ENCODE data around the gene IGIP.
A peak's percentile ranks its signal among the peaks of the same experiment; 100 is the strongest.

IGIP gene

DNA sequence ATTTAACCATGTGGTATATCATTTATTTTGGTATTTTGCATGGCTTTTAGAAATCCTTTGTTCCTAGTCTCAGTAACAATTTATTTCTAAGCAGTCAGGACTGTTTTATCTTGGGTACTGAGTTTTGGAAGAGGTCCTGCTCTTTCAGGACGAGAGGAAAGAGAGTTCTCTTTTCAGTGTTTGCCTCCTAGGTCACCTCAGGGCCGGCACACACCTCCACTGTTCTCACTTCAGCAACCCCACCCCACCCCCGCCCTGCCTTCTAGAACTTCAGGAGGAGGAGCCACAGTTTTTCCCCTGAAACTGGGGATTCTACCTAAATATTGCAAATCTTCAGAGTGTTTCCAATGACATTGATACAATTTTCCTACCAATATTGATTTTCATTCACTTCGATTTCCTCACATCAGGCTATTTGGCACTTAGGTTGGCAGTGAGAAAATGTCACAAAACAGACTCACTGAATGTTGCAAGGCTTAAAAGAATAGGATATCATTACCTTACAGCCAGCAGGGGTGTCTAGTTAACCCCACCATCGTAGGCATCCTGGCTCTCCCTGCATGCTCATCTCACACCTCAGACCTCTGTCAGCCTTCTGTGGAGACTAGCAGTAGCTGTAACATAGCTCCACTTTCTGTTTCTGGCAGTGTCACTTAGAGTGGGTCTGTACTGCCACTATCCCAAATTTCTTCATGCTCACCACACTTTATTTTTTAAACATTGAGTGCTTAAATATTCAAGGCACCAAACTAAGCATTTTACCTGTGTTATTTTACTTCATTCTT, 5.4 kb downstream of the IGIP start:
- H3K36me3 ChIP-seq (ENCODE audit: control insufficient read depth, low read length), result no peaks in the 10 kb centered on the region
- H3K27me3 ChIP-seq (ENCODE audit: control insufficient read depth, low read length), result no peaks in the 10 kb centered on the region
- TF ChIP-seq EZH2phosphoT487 (IDR thresholded peaks at IDR 0.05; ENCODE audit: borderline replicate concordance, low read length), result no peak
- no peak for TF ChIP-seq CTCF (IDR thresholded peaks at IDR 0.05; ENCODE audit: low read depth, low read length, poor library complexity, severe bottlenecking)
- no peaks in the 10 kb centered on the region for H4K20me1 ChIP-seq (ENCODE audit: control insufficient read depth, insufficient read depth, low read depth, low read length)
- H3K9me3 ChIP-seq (ENCODE audit: control insufficient read depth, insufficient read depth, low read length), result no peaks in the 10 kb centered on the region
- H3F3A ChIP-seq (ENCODE audit: control insufficient read depth, insufficient read depth), result no peaks in the 10 kb centered on the region
- peaks cover 22% of the 10 kb centered on the region for H3K4me1 ChIP-seq (ENCODE audit: control insufficient read depth, low read length)
- peak overlapping the region; percentile 32 for H3K4me2 ChIP-seq (ENCODE audit: low read length)
- no peak overlapping the region for H3K4me3 ChIP-seq (ENCODE audit: low read length)
- H3K79me2 ChIP-seq (ENCODE audit: control insufficient read depth, low read length), result peaks cover 15% of the 10 kb centered on the region
- H3K27ac ChIP-seq (ENCODE audit: low read depth, low read length), result no peak overlapping the region
- H3K9me2 ChIP-seq (replicated peaks; ENCODE audit: control insufficient read depth, low read length), result no peaks in the 10 kb centered on the region

DNA sequence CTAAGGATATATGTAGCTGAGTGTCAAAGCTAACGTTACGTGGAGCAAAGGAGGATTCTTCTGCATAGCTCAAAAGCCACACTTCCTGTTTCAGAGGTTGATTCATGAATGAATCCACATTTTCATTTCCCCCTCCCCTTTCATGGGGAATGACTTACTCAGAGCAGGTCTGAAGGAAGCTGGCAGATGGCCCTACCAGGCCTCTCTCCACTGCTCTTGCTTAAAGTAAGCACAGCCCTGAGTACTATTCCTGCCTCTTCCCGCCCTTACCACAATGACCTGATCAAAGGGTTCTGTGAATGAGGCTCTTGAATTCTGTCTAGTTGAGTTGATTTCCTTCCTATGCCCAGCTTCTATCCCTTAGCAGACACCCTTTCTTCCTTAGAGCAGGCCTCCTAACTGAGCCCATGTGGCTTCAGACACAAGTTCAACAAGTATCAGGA, 6.3 kb downstream of the IGIP start:
- no peak for TF ChIP-seq EZH2phosphoT487 (IDR thresholded peaks at IDR 0.05; ENCODE audit: borderline replicate concordance, low read length)
- 0 out of 2 replicates have a peak overlapping the region, but pooled peaks have one; percentile 2 for H3K4me3 ChIP-seq (ENCODE audit: low read length)
- H4K20me1 ChIP-seq (ENCODE audit: control insufficient read depth, insufficient read depth, low read depth, low read length), result no peaks in the 10 kb centered on the region
- H3K36me3 ChIP-seq (ENCODE audit: control insufficient read depth, low read length), result no peaks in the 10 kb centered on the region
- peak overlapping the region; percentile 32 for H3K4me2 ChIP-seq (ENCODE audit: low read length)
- no peaks in the 10 kb centered on the region for H3K9me3 ChIP-seq (ENCODE audit: control insufficient read depth, insufficient read depth, low read length)
- H3K9me2 ChIP-seq (replicated peaks; ENCODE audit: control insufficient read depth, low read length), result no peaks in the 10 kb centered on the region
- no peaks in the 10 kb centered on the region for H3K27me3 ChIP-seq (ENCODE audit: control insufficient read depth, low read length)
- peaks cover 22% of the 10 kb centered on the region for H3K4me1 ChIP-seq (ENCODE audit: control insufficient read depth, low read length)
- peaks cover 7% of the 10 kb centered on the region for H3K79me2 ChIP-seq (ENCODE audit: control insufficient read depth, low read length)
- H3F3A ChIP-seq (ENCODE audit: control insufficient read depth, insufficient read depth), result no peaks in the 10 kb centered on the region
- H3K27ac ChIP-seq (ENCODE audit: low read depth, low read length), result no peak overlapping the region

DNA sequence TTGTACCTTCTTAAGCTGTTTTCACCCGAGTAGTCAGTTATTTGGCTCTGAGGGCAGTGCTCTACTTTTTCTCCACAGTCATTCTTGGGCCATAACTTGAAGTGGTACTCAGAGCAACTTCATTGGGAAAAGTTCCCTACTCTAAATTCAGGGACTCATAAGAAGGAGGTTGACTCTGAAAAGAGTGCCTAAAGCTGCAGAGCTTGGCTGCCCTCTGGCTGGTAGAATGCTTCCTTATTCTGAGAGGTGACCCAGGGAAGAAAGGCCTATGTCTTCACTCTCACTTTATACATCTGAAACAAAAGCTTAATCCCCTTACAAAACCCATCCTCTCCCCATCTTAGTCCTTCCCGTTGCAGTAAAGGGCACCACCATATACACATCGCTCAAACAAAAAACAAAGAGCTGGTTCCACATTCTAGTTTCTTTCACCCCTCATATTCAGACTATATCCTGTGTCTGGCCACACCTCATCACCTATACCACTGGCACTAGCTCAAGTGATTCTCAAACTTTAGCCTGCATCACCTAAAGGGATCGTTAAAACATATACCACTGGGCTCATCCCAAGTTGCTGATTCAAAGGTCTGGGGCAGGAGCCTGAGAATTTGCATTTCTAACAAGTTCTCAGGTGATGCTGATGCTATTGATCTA, 7.9 kb downstream of the IGIP start:
- no peaks in the 10 kb centered on the region for H3K9me2 ChIP-seq (replicated peaks; ENCODE audit: control insufficient read depth, low read length)
- H3K27me3 ChIP-seq (ENCODE audit: control insufficient read depth, low read length), result no peaks in the 10 kb centered on the region
- no peaks in the 10 kb centered on the region for H3F3A ChIP-seq (ENCODE audit: control insufficient read depth, insufficient read depth)
- TF ChIP-seq CTCF (IDR thresholded peaks at IDR 0.05; ENCODE audit: low read depth, low read length, poor library complexity, severe bottlenecking), result no peak
- H3K4me3 ChIP-seq (ENCODE audit: low read length), result no peak overlapping the region
- no peaks in the 10 kb centered on the region for H3K36me3 ChIP-seq (ENCODE audit: control insufficient read depth, low read length)
- peaks cover 22% of the 10 kb centered on the region for H3K4me1 ChIP-seq (ENCODE audit: control insufficient read depth, low read length)
- no peaks in the 10 kb centered on the region for H3K9me3 ChIP-seq (ENCODE audit: control insufficient read depth, insufficient read depth, low read length)
- no peaks in the 10 kb centered on the region for H4K20me1 ChIP-seq (ENCODE audit: control insufficient read depth, insufficient read depth, low read depth, low read length)
- no peak overlapping the region for H3K27ac ChIP-seq (ENCODE audit: low read depth, low read length)
- 0 out of 2 replicates have a peak, but pooled peaks cover 2% of the 10 kb centered on the region for H3K79me2 ChIP-seq (ENCODE audit: control insufficient read depth, low read length)
- no peak overlapping the region for H3K4me2 ChIP-seq (ENCODE audit: low read length)

Data from DOHH2 (cell line).